SK-N-MC (cell line): ENCODE measurements around the gene SLC34A2.

Experiments used
- EZH2 ChIP-seq: fragments of 200-600 bp; sonication (generic); IDR thresholded peaks from one replicate; pipeline ENCODE4 v1.6.1; 2017; ENCODE audit warnings: antibody characterized with exemption
- FOXP2 ChIP-seq: optimal IDR thresholded peaks from 2 replicates; pipeline ENCODE3; 2011; ENCODE audit warnings: mild to moderate bottlenecking, moderate library complexity; ENCODE audit not compliant: insufficient read depth; ENCODE audit errors: extremely low read length, control extremely low read depth
- POLR2AphosphoS5 ChIP-seq: IDR thresholded peaks from 2 replicates; pipeline ENCODE4 v1.6.1; 2012; ENCODE audit warnings: mild to moderate bottlenecking, low read depth, low read length, borderline replicate concordance

DNA sequence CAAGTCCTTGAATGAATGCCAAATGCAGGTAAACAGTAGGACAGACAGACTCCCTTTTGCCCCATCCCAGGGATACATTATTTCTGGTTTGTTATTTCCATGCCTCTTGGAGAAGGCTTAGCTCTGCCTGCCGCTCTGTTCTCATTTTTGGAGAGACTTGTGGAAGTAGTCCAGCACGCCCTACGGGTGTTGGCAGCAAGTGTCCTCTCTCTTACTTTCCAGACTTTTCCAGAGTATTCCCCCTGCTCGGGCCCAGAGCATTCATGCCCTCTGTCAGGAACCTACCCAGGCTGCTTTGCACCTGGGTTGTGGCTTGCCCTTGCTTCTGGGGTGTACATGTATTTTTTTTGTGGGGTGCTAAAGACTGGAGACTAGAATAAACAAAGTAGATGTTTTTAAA is 15.3 kb downstream of the SLC34A2 start:
- TF ChIP-seq POLR2AphosphoS5 = no peak
- no peak for TF ChIP-seq EZH2
- TF ChIP-seq FOXP2 = no peak
